Gastrocnemius medialis (tissue), 4 donors: Measurements from ENCODE around the gene BCL2L1. TPM values are rescaled to one million over a fixed set of nuclear protein-coding genes. Genes with fewer than 3 reads are reported as not detected.

Experiments used
- ATAC-seq, 2 donors: fragments of 150-250 bp; one replicate each; pipeline ENCODE4 v1.9.1; 2016
- DNase-seq, 2 donors: peaks; one replicate each; pipeline ENCODE4 v3.0.0-alpha.2; 2019
- H3K27ac ChIP-seq, 4 donors: fragments of 200-600 bp; sonication (generic); 1 replicate in 1 of 4; 2 replicates in 3 of 4; pipeline ENCODE4 v1.5.1; 2016 to 2018; ENCODE audit warnings: mild to moderate bottlenecking in 2 of 4, moderate library complexity in 1 of 4
- H3K27me3 ChIP-seq, 3 donors: fragments of 200-600 bp; sonication (generic) in 2 of 3; 1 replicate in 1 of 3; 2 replicates in 2 of 3; pipeline versions ENCODE4 v1.5.1 to v1.6.0; 2016 to 2019; ENCODE audit warnings: mild to moderate bottlenecking in 1 of 3, moderate library complexity in 1 of 3
- H3K36me3 ChIP-seq, 2 donors: fragments of 200-600 bp; sonication (generic) in 1 of 2; one replicate each; pipeline ENCODE4 v1.5.1; 2017 to 2018
- H3K4me1 ChIP-seq, 2 donors: fragments of 200-600 bp; sonication (generic) in 1 of 2; one replicate each; pipeline ENCODE4 v1.5.1; 2016 to 2017; ENCODE audit warnings: mild to moderate bottlenecking in 2 of 2
- H3K4me3 ChIP-seq, 4 donors: fragments of 200-600 bp; sonication (generic) in 3 of 4; 1 replicate in 1 of 4; 2 replicates in 3 of 4; pipeline ENCODE4 v1.5.1; 2016 to 2019; ENCODE audit warnings: mild to moderate bottlenecking in 2 of 4
- H3K9me3 ChIP-seq, 3 donors: fragments of 200-600 bp; sonication (generic) in 2 of 3; 1 replicate in 1 of 3; 2 replicates in 2 of 3; pipeline ENCODE4 v1.5.1; 2016 to 2019
- POLR2A ChIP-seq, 2 donors: fragments of 450-650 bp; IDR thresholded peaks; one replicate each; pipeline ENCODE4 v1.6.1; 2017; ENCODE audit warnings: antibody characterized with exemption in 2 of 2, mild to moderate bottlenecking in 2 of 2, moderate library complexity in 2 of 2
- in situ Hi-C, 4 donors: fragments of 200-750 bp; cut with MboI; loops; one replicate each; pipeline versions ENCODE4 v1.15.0 to v1.8.0; 2017; ENCODE audit warnings: low sequenced_read_pairs in 4 of 4
- intact Hi-C: fragments of 100-400 bp; cut with DNase I; formaldehyde crosslinking; loops from one replicate; pipeline ENCODE4 v1.15.1; 2023; ENCODE audit warnings: low total_unique reads
- total RNA-seq, 4 donors: library from RNA; depleted of rRNA; stranded (reverse); fragments of >200 nt; gene quantifications; one replicate each; pipeline versions ENCODE4 v1.1.0 to v1.2.3, GENCODE V29; 2016
- TF ChIP-seq, protein P1 (sequence below), 5 experiments: fragments of 450-650 bp in 3 of 5; fragments of 200-600 bp in 2 of 5; sonication (generic) in 2 of 5; IDR thresholded peaks in 4 of 5; conservative IDR thresholded peaks in 1 of 5; 1 replicate in 4 of 5; 2 replicates in 1 of 5; pipeline ENCODE4 v1.5.1; 2016 to 2019; ENCODE audit warnings: antibody characterized with exemption in 5 of 5, mild to moderate bottlenecking in 3 of 5, moderate library complexity in 3 of 5

Gene BCL2L1
- total RNA-seq, 4 donors from 2014 or later, result 41.5 to 87.8 (median 55.3) TPM

DNA sequence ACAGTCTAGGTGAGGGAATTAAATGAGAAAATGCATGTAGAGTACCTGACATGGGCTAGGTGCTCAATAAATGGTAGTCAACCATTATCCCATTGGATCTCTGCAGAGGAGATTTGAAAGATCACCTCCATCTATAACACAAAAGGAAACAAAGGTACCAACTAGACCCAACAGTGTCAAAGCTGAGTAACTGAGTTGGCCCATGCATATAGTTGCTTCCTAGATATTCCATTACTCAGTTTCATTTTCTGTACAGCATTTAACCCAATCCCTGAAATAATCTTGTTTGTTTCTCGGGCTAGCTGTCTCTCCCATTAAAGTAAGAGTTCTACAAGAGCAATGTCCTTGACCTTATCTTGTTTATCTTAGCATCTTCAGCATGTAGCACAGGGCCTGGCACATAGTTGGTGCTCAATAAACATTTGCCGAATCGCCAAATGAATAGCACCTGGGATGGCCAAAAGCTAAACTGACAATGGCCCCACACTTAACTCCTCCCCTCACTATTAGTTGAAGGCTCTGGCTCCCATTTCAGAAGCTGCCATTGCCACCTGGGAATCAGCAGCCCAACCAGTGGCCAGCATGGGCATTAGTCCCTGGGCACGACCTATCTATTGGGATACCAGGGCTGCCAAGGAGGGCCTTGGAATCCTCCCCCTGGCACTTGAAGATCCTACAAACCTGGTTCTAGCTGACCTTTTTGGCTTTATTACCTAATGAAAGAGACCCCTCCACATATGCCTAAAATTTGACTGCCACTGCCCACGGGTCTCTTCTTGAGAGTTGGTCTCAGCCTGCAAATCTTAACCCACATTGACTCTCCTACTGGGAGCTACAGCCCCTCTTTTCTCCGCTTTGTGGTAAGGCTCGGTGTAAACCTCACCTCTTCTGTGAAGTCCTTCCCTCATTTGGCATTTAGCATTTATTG is 22.6 kb downstream of the BCL2L1 start:
- intact Hi-C loops (loop anchor here (1.0 to 2.0 kb wide), 2 partner anchors 8 to 29 kb away; no protein-coding TSS in a partner anchor), in situ Hi-C loops (no loop called here)
- H3K4me3 ChIP-seq, result no peak overlapping the region
- H3K4me1 ChIP-seq, result peaks cover 73 to 86% of the 10 kb centered on the region in 2 donors
- TF ChIP-seq, protein P1, sequence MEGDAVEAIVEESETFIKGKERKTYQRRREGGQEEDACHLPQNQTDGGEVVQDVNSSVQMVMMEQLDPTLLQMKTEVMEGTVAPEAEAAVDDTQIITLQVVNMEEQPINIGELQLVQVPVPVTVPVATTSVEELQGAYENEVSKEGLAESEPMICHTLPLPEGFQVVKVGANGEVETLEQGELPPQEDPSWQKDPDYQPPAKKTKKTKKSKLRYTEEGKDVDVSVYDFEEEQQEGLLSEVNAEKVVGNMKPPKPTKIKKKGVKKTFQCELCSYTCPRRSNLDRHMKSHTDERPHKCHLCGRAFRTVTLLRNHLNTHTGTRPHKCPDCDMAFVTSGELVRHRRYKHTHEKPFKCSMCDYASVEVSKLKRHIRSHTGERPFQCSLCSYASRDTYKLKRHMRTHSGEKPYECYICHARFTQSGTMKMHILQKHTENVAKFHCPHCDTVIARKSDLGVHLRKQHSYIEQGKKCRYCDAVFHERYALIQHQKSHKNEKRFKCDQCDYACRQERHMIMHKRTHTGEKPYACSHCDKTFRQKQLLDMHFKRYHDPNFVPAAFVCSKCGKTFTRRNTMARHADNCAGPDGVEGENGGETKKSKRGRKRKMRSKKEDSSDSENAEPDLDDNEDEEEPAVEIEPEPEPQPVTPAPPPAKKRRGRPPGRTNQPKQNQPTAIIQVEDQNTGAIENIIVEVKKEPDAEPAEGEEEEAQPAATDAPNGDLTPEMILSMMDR (IDR thresholded peaks at IDR 0.05 in 4 of 5, conservative IDR thresholded peaks at IDR 0.05 in 1 of 5), result no peak
- no peaks in the 10 kb centered on the region for H3K27me3 ChIP-seq
- H3K36me3 ChIP-seq, result no peaks in the 10 kb centered on the region
- no peak for ATAC-seq
- H3K9me3 ChIP-seq, result no peaks in the 10 kb centered on the region
- no peak for DNase-seq
- H3K27ac ChIP-seq, result peak overlapping the region; percentile 86 to 93 (median 90)

DNA sequence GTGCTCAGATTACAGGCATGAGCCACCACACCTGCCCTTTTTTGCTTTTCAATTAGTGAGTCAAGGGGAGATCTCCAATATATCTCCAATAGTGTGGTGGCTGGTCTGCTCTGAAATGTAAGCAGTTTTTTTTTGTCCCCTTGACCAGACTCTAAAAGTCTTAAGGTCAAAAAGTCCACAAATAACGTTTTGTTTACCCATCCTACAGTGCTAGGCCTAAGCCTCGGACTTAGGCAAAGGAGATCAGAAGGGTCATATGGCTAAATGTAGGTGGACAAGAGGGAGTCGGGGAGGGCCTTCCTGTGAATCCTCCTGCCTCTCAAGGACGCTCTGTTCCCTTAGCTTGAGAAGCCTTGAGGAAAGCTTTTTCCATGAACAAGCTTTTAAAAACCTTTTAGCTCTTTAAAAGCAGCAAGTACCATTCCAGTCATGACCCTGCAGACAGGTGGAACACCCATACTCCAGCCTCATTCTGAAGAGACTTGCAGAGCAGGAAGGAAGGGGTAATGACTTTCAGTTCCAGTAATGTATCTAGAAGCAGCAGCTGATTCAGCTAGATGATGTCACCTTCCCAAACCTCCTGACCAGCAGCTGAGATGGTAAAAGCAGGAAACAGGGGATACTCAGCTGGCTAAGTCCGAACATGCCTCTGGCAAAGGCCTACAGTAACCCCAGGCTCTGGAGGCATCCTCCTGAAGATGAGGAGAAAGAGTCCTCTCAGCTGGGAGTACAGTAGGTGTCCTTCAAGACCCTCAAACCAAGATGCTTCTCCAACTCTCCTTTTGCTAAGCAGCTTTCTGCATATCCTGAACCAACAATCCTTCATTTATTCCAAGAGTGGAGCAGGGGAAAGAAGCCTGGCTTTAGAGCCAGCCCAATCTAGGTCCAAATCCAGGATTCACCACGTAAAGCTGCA is 23.6 kb downstream of the BCL2L1 start:
- in situ Hi-C loops, result no loop called here
- Histone ChIP-seq H3K4me3 (peak overlapping the region in 1 of 4 donors; percentile 30), H3K27me3 (no peaks in the 10 kb centered on the region), H3K9me3 (no peaks in the 10 kb centered on the region), H3K27ac (peak overlapping the region; percentile 86 to 93 (median 90)), H3K4me1 (peaks cover 75 to 87% of the 10 kb centered on the region in 2 donors), H3K36me3 (no peaks in the 10 kb centered on the region)
- TF ChIP-seq, protein P1 (IDR thresholded peaks at IDR 0.05 in 4 of 5, conservative IDR thresholded peaks at IDR 0.05 in 1 of 5), result no peak
- peak; percentile 54 to 65 for TF ChIP-seq POLR2A (IDR thresholded peaks at IDR 0.05)
- DNase-seq, result peak; percentile 83 to 87
- ATAC-seq, result peak; percentile 96 to 97
- intact Hi-C loops, result loop anchor here (1.0 to 2.0 kb wide), 2 partner anchors 9 to 28 kb away; no protein-coding TSS in a partner anchor

DNA sequence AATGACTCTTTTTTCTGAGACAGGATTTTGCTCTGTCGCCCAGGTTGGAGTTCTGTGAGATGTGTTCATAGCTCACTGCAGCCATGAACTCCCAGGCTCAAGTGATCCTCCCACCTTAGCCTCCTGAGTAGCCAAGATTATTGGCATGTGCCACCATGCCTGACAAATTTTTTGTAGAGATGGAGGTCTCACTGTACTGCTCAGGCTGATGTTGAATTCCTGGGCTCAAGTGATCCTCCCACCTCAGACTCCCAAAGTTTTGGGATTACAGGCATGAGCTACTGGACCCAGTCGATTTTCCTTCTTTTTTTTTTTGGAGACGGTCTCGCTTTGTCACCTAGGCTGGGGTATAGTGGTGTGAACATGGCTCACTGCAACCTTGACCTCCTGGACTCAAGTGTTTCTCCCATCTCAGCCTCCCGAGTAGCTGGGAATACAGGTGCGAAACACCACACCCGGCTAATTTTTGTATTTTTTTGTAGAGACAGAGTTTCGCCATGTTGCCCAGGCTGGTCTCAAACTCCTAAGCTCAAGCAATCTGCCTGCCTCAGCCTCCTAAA is 24.3 kb downstream of the BCL2L1 start:
- intact Hi-C loops, result loop anchor here (2.0 kb wide), 1 partner anchor 28 kb away; no protein-coding TSS in a partner anchor
- no peaks in the 10 kb centered on the region for H3K36me3 ChIP-seq
- H3K27me3 ChIP-seq, result no peaks in the 10 kb centered on the region
- in situ Hi-C loops, result no loop called here
- TF ChIP-seq, protein P1 (IDR thresholded peaks at IDR 0.05 in 4 of 5, conservative IDR thresholded peaks at IDR 0.05 in 1 of 5), result no peak
- TF ChIP-seq POLR2A (IDR thresholded peaks at IDR 0.05), result no peak
- peaks cover 82 to 93% of the 10 kb centered on the region in 2 donors for H3K4me1 ChIP-seq
- H3K27ac ChIP-seq, result peak overlapping the region; percentile 86 to 93 (median 90)
- H3K4me3 ChIP-seq, result no peak overlapping the region
- H3K9me3 ChIP-seq, result no peaks in the 10 kb centered on the region
- ATAC-seq, result no peak
- no peak for DNase-seq
